Astrocyte (in vitro differentiated cells and primary cell): ENCODE measurements around the gene GFRA1.

Experiments
- EZH2 ChIP-seq: IDR thresholded peaks from 2 replicates; pipeline ENCODE4 v1.6.1; 2012; ENCODE audit warnings: mild to moderate bottlenecking, low read length, inconsistent platforms; ENCODE audit not compliant: insufficient read depth
- TF ChIP-seq, protein P1 (sequence below): IDR thresholded peaks from 2 replicates; pipeline ENCODE4 v1.5.1; 2011; ENCODE audit warnings: low read depth, mild to moderate bottlenecking, inconsistent platforms, low read length, moderate library complexity; ENCODE audit not compliant: insufficient read depth

DNA sequence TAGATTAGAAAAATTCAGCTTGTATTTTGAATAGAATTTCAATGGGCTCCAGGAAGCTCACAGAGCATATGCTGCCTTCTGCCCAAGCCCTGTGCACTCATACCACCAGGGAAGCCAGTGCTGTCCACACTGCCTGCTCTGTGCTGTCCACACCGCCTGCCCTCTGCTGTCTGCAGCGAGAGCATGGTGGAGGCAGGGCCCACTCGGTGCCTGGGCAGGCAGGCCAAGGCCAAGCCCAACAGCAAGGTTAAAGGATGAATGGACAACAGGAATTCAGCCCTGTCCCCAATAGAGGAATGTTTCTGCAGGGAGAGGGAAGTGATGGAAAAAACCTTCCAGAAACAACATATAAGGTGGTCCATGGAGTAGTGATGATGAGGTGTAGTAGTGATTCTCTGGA is 146.8 kb downstream of the GFRA1 start:
- TF ChIP-seq, protein P1, sequence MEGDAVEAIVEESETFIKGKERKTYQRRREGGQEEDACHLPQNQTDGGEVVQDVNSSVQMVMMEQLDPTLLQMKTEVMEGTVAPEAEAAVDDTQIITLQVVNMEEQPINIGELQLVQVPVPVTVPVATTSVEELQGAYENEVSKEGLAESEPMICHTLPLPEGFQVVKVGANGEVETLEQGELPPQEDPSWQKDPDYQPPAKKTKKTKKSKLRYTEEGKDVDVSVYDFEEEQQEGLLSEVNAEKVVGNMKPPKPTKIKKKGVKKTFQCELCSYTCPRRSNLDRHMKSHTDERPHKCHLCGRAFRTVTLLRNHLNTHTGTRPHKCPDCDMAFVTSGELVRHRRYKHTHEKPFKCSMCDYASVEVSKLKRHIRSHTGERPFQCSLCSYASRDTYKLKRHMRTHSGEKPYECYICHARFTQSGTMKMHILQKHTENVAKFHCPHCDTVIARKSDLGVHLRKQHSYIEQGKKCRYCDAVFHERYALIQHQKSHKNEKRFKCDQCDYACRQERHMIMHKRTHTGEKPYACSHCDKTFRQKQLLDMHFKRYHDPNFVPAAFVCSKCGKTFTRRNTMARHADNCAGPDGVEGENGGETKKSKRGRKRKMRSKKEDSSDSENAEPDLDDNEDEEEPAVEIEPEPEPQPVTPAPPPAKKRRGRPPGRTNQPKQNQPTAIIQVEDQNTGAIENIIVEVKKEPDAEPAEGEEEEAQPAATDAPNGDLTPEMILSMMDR = no peak
- TF ChIP-seq EZH2 = no peak
